ENCODE measurements around the gene PTPRN2. TPM values are rescaled to one million over a fixed set of nuclear protein-coding genes. Genes with fewer than 3 reads are reported as not detected.
"Not testable (repeated sequence)": the region's sequence is repeated elsewhere in the genome, so short reads cannot be mapped to it uniquely, and the experiment has no call there.

The PTPRN2 gene
- polyA plus RNA-seq, 4 donors = 7.2 to 9.2 (median 7.5) TPM

GRCh38 chr7:157861031-157861491, 726.6 kb downstream of the PTPRN2 start:
- no peak for DNase-seq (ENCODE audit: low read depth in 4 of 4, low spot score in 3 of 4)

- no peak for DNase-seq (ENCODE audit: low read depth in 4 of 4, low spot score in 3 of 4)
These were observed 727.2 kb downstream of the PTPRN2 start for GRCh38 chr7:157860406-157860805.

GRCh38 chr7:157859915-157860314, 727.7 kb downstream of the PTPRN2 start:
- no peak for DNase-seq (ENCODE audit: low read depth in 4 of 4, low spot score in 3 of 4)

- no peak for DNase-seq (ENCODE audit: low read depth in 4 of 4, low spot score in 3 of 4)
These were observed 730.0 kb downstream of the PTPRN2 start for GRCh38 chr7:157857578-157858075.

GRCh38 chr7:157856873-157857577, 730.6 kb downstream of the PTPRN2 start:
- DNase-seq (ENCODE audit: low read depth in 4 of 4, low spot score in 3 of 4) = no peak

DNA sequence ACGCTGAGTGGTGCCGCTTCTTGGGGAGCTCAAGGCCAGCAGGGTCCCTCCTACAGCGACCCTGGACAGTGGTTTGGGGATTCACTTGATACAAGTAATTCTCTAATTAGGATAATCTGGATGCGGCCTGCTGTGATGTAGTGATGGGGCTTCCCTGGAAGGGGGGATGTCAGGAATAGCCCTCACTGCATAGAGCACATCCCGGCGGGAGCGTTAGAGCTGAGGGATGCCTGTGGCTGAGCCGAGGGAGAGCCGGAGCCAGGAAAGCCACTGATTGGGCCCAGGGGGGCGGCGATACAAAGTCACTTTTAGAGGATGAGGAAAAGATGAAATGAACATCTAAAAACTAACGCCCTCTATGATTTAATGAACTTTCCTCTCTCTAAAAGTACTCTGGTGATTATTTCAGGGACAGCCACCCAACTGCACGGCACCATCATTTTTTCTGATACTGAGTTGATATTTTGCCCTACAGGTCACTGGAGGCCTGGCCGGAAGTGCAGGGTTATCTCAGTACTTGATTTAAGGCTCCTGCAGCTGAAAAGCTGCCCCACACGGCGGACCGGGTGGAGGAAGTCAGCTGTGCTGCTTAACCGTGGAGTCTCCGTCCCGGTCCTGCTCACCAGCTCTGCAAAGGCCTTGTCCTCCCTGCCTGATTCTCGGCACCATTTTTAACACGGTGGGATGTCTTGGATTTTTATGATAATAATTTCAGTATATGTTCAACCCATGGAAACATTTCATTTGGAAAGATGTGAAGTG, 732.0 kb downstream of the PTPRN2 start:
- DNase-seq (ENCODE audit: low read depth in 4 of 4, low spot score in 3 of 4) = no peak

DNA sequence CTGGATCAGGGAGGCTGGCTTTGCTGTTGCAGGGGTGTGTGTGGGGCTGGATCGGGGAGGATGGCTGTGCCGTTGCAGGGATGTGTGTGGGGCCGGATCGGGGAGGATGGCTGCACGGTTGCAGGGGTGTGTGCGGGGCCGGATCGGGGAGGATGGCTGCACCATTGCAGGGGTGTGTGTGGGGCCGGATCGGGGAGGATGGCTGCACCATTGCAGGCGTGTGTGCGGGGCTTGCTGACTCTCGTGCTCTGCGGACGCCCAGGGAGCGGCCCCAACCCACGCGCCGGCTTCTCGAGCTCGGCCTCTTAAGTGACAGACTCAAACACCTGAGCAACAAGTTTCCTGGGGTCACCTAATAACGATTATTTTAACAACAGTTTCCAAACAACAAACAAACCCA, 732.6 kb downstream of the PTPRN2 start:
- no peak for DNase-seq (ENCODE audit: low read depth in 4 of 4, low spot score in 3 of 4)

DNA sequence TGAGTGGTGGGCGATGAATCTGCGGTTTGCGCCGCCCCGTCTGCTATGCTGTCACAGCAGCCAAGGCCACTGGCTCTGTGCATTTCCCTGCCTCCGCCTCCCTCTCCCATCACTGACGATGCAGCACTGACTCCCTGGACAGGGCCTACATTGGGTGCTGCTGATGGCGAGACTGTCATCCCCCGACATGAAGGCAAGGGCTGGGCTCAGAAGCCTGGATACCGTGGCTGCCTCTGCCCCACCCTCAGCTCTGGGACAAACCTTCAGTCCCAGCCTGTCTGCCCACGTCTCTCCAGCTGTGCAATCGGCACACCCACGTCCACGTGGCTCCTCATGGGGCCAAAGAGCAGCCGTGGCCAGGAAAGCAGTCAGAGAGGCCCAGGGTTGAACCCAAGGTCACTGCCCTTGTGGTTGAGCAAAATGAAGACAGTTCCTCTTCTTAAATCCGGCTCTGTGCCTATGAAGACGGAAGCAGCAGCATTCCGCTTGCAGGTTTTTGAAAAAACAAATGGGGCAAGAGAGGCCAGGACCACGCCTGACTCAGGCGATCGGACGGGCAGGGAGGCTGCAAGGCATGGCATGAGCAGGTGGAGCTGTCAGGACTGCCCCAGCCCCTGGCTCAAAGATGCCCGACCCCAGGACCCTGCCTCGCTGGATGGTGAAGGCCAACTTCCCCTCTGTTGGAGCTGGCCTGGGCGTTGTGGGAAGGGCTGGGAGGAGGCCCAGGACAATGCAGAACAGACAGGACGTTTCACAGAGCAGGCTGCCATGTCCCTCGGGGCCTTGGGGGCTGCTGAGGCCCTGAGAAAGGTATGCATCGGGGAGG, 733.3 kb downstream of the PTPRN2 start:
- no peak for DNase-seq (ENCODE audit: low read depth in 4 of 4, low spot score in 3 of 4)

GRCh38 chr7:157853789-157854065, 733.9 kb downstream of the PTPRN2 start:
- DNase-seq (ENCODE audit: low read depth in 4 of 4, low spot score in 3 of 4) = no peak

DNA sequence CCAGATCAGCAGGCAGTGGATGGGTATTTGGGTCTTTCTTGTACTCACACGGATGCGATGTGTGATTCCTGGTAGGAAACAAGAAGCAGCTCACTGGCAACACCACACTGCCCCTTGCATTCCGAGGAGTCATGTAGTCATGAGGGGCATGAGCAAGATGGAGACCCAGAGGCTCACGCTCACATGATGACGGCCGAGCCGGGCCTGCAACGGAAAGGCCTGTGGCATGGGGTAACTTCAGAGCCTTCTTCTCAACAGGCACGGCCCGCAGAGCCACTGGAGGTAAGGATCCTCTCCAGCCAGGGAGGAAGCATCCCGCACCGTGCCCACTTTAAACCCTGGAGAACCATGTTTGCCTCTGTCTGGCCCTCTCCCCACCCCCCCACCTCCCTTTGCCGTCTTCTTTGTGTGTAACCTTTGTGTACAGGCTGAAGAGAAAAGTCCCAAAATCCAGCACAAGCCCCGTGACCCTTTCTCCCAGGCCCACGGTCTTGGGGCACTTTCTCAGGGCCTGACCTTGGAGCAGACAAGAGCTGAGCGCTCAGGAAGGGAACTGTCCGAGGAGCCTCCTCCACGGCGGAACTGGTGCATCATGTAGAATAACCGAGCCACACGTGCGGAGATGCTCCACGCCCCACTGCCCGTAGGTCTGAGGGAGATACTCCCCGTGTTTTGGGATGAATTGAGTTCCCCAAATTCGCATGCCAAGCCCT, 734.4 kb downstream of the PTPRN2 start:
- DNase-seq (ENCODE audit: low read depth in 4 of 4, low spot score in 3 of 4) = no peak

DNA sequence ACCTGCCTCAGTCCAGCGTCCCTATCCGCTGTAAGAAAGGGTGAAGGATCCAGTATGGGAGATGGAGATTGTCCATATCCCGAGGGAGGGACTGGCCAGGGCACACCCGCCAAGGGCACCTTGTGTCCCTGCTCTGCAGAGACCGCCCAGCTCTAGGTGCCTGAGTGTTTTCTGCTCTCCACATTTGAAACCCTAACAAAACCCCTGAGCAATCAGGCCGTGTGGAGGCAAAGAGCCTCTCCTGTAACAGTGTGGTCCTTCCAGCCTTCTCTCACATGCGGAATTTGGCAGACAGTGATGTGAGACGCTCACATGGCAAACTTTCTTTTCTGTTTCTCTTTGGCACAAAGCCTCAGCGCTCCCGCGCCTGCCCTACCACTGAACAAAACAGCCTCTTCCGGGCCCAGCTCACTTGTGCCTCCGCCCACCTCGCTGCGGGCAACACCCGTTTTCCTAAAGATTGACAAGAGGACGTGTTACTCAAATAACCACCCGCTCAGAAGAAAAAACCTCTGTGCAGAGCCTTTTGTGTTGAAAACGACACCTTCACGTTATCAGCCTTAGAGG, 736.0 kb downstream of the PTPRN2 start:
- no peak for DNase-seq (ENCODE audit: low read depth in 4 of 4, low spot score in 3 of 4)

- DNase-seq (ENCODE audit: low read depth in 4 of 4, low spot score in 3 of 4) = no peak
These were observed 736.9 kb downstream of the PTPRN2 start for GRCh38 chr7:157850481-157851444.

GRCh38 chr7:157849726-157850125, 737.9 kb downstream of the PTPRN2 start:
- no peak for DNase-seq (ENCODE audit: low read depth in 4 of 4, low spot score in 3 of 4)

DNA sequence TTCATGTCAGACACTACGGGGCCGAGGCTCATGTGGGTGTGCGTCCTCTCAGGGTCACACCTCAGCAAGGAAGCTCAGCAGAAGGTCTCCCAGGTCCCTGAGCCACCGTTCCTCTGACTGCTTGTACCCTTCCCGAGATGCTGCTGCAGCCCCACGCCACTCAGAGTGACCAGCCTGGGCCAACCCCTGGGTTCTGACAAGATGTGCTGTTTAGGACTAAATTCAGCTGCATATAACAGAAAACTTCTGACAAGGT, 738.4 kb downstream of the PTPRN2 start:
- no peak for DNase-seq (ENCODE audit: low read depth in 4 of 4, low spot score in 3 of 4)

DNA sequence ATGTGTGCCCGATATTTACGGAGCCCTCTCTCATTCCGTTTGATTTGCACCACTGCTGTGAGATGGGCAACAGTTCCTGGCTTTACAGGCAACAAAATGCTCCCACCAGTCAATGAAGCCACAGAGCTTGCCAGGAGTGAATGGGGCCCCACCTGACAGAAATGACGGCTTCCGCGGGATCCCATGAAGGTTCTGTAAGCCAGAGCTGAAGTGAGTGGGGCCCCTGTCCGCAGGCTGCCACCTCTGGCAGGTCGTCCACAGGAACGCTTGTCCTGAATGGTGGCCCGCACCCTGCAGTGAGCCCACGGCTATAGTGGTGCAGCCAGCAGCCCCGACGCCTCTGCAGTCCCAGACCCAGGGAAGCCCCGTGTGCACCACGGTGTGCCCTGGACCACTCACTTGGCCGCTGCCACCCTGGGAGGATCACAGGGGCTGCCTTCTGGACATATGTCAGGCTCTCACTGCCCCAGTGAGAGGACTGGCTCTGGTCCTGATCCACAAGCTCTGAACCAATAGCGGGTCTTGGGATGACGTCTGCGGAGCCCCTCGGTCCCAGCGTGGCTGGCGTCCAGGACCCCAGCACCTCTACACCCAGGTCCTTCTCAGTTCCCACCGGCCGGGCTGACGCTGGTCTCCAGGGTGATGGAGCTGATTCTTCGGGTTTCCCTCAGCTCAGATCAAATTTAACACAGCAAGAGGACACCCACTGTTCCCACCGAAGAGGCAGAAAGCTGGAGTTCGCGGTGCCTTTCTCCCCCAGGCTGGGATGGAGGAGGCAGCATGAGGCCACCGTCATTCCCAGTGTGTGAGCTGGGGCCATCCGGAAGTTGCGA, 738.9 kb downstream of the PTPRN2 start:
- DNase-seq (ENCODE audit: low read depth in 4 of 4, low spot score in 3 of 4) = no peak

DNA sequence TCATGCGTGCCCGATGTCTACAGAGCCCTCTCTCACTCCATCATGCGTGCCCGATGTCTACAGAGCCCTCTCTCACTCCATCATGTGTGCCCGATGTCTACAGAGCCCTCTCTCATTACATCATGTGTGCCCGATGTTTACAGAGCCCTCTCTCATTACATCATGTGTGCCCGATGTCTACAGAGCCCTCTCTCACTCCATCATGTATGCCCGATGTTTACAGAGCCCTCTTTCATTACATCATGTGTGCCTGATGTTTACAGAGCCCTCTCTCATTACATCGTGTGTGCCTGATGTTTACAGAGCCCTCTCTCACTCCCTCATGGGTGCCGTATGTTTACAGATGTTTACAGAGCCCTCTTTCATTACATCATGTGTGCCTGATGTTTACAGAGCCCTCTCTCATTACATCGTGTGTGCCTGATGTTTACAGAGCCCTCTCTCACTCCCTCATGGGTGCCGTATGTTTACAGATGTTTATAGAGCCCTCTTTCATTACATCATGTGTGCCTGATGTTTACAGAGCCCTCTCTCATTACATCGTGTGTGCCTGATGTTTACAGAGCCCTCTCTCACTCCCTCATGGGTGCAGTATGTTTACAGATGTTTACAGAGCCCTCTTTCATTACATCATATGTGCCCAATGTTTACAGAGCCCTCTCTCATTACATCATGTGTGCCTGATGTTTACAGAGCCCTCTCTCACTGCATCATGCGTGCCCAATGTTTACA, 739.7 kb downstream of the PTPRN2 start:
- not testable (repeated sequence) for DNase-seq (ENCODE audit: low read depth in 4 of 4, low spot score in 3 of 4)

DNA sequence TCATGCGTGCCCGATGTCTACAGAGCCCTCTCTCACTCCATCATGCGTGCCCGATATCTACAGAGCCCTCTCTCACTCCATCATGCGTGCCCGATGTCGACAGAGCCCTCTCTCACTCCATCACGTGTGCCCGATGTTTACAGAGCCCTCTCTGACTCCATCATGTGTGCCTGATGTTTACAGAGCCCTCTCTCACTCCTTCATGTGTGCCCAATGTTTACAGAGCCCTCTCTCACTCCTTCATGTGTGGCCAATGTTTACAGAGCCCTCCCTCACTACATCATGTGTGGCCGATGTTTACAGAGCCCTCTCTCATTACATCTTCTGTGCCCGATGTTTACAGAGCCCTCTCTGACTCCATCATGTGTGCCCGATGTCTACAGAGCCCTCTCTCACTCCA, 740.9 kb downstream of the PTPRN2 start:
- not testable (repeated sequence) for DNase-seq (ENCODE audit: low read depth in 4 of 4, low spot score in 3 of 4)

GRCh38 chr7:157846271-157846670, 741.4 kb downstream of the PTPRN2 start:
- no peak for DNase-seq (ENCODE audit: low read depth in 4 of 4, low spot score in 3 of 4)

Data from left renal pelvis (tissue), 4 donors.